GM12873 (cell line): ENCODE data around the gene FBXL12.

Experiments used
- TF ChIP-seq, protein P1 (sequence below): IDR thresholded peaks from 2 replicates; pipeline ENCODE4 v1.5.1; 2012; ENCODE audit warnings: low read depth, mild to moderate bottlenecking, moderate library complexity, low read length, control low read depth; ENCODE audit not compliant: insufficient read depth; ENCODE audit errors: missing control alignments

The FBXL12 gene, protein sequence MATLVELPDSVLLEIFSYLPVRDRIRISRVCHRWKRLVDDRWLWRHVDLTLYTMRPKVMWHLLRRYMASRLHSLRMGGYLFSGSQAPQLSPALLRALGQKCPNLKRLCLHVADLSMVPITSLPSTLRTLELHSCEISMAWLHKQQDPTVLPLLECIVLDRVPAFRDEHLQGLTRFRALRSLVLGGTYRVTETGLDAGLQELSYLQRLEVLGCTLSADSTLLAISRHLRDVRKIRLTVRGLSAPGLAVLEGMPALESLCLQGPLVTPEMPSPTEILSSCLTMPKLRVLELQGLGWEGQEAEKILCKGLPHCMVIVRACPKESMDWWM

DNA sequence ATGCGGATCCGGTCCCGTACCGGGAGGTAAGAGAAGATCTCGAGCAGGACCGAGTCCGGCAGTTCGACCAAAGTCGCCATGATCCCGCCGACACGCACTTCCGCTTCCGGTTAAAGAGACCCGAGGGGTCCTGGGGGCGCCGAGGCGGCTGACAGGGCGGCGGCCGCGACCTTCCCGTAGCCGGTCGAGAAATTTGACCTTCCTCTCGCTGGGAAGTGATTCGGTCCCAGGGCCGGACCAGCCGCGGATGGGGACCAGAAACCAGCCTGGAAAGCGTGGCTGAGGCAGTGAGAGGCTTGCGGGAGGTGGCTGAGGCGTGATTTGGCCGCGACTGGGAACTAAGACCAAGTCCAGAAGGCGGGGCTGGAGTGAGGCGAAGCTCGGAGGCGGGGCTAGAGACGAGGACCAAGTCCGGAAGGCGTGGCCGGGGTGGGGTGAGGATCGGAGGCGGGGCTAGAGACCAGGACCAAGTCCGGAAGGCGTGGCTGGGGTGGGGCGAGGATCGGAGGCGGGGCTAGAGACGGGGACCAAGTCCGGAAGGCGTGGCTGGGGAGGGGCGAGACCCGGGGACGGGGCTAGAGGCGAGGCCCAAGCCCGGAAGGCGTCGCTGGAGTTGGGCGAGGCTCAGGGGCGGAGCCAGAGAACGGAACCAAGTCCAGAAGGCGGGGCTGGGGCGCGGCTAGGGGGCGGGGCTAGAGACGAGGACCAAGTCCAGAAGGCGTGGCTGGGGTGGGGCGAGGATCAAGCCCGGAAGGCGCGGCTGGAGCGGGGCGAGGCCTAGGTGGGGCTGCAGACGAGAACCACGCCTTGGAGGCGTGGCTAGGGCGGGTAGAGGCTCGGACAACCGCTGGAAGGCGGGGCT is at the start of gene FBXL12:
Gene FBXL12, minus strand, starts transcription at position 346 of the 862 bp plus-strand sequence. Its CDS starts 266 bp downstream, at position 80.
- TF ChIP-seq, protein P1, sequence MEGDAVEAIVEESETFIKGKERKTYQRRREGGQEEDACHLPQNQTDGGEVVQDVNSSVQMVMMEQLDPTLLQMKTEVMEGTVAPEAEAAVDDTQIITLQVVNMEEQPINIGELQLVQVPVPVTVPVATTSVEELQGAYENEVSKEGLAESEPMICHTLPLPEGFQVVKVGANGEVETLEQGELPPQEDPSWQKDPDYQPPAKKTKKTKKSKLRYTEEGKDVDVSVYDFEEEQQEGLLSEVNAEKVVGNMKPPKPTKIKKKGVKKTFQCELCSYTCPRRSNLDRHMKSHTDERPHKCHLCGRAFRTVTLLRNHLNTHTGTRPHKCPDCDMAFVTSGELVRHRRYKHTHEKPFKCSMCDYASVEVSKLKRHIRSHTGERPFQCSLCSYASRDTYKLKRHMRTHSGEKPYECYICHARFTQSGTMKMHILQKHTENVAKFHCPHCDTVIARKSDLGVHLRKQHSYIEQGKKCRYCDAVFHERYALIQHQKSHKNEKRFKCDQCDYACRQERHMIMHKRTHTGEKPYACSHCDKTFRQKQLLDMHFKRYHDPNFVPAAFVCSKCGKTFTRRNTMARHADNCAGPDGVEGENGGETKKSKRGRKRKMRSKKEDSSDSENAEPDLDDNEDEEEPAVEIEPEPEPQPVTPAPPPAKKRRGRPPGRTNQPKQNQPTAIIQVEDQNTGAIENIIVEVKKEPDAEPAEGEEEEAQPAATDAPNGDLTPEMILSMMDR: no peak

DNA sequence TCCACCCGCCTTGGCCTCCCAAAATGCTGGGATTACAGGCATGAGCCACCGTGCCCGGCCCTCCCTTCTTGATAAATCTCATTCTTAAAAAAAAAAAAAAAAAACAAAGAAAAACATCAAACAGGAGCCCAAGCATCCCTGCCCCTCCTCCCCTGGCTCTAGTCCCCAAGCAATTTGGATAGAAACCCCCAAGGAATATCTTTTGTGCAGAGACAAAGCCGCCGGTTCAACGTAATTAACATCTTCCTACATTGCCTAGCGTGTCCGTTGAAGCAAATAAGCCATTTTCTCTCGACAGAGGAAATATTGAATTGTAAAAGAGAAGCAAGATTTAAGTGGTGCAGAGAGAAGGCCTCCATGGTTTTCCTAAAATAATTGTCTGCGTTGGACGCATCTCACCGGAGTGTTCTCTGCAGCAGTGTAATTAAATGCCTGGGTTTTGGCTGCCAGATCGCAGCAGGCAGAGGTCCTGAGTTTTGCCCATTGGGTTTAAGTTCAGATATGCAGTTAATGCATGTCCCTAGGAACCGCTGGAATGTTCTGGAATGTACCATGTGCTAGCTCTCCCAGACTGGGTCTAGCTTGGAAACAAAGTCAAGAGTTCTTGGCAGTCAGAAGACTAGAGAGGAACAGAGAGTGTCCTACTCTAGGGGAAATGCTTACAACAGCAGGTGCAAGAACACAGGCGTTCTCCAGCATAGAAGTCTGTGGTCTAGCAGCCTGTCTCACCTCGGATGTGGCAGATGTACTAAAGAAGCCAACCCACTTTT is 47.0 kb upstream of the FBXL12 start:
- TF ChIP-seq, protein P1: no peak

DNA sequence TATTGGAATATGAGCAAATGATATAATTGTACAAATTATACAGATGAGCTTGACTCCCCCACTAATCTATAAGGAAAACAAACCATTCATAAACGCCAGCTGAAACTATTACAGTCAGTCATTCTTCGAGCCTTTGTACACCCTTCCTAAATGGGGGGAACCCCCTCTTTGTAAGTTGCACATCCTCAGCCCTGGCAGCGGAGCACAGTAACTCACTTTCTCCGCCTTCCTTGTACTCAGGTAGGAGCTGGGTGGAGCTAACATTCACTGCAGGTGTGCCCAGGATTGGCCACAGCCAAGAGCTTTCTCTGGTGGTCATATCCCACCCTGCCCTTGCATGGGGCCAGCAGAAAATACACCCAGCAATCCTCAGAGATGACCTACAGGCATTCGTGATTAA is 44.9 kb upstream of the FBXL12 start:
- TF ChIP-seq, protein P1: no peak

DNA sequence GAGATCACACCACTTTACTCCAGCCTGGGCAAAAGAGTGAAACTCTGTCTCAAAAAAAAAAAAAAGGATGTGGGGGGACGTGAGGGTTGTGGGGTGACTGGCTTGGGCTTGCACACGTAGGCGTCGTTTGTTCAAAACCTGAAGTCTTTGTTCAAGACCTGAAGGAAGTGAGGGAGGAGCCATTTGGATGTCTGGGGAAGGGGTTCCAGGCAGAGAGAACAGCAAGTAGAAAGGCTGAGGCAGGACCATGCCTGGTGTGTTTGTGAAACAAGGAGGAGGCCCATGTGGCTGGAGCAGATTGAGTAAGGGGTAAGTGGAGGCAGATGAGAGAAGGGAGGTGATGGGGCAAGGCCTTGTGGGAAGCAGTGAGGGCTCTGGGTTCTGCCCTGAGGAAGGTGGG is 44.1 kb upstream of the FBXL12 start:
- TF ChIP-seq, protein P1: no peak

DNA sequence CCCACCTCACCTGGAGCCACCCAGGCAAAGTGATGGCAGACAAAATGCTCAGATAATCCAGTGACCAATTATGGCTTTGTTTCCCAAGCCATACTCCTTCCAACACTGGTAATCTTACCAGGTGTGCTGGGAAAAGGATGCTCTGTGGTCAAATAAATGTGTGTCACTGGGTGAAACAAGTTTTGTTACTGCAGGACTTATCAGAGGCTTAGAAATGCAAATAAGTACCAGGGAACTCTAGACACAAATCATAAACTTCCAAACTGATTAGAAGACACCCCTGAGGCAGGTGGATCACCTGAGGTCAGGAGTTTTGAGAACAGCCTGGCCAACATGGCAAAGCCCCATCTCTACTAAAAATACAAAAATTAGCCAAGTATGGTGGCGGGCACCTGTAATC is 42.6 kb upstream of the FBXL12 start:
- TF ChIP-seq, protein P1: no peak

DNA sequence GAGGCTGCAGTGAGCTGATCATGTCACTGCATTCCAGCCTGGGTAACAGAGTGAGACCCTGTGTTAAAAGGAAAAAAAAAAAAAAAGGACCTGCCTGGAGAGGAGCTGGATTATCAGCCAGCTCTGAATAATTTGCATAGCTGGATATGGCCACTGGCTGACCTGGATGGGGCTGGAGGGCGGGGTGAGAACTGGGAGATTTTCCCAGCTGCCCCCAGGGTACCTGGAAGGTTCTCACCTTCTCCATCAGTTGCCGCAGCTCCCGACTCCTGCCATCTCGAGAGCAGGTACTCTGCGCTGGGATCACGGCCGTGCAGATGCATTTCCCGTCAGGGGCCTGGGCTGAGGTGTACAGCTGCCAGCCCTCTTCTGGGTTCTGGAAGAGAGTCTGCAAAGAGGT is 41.5 kb upstream of the FBXL12 start:
- TF ChIP-seq, protein P1: no peak
